Esophagus squamous epithelium (tissue), 5 donors: ENCODE data around the gene COL7A1. TPM values are rescaled to one million over a fixed set of nuclear protein-coding genes. Genes with fewer than 3 reads are reported as not detected.

ENCODE experiments used
- DNase-seq: peaks from one replicate; lab custom pipeline; 2025; lab: John Stamatoyannopoulos, UW
- H3K27ac ChIP-seq, 4 donors: fragments of 200-600 bp; sonication (generic); one replicate each; pipeline ENCODE4 v1.5.1; 2016 to 2019; ENCODE audit warnings: mild to moderate bottlenecking in 1 of 4
- H3K27me3 ChIP-seq, 4 donors: fragments of 200-600 bp; sonication (generic); 1 replicate in 3 of 4; 2 replicates in 1 of 4; pipeline versions ENCODE4 v1.5.1 to v1.6.0; 2017 to 2021; ENCODE audit warnings: antibody characterized with exemption in 1 of 4
- H3K36me3 ChIP-seq, 3 donors: fragments of 200-600 bp; sonication (generic); one replicate each; pipeline ENCODE4 v1.5.1; 2016 to 2019
- H3K4me1 ChIP-seq, 3 donors: fragments of 200-600 bp; sonication (generic); one replicate each; pipeline ENCODE4 v1.5.1; 2017 to 2019
- H3K4me3 ChIP-seq, 4 donors: fragments of 200-600 bp; sonication (generic); 1 replicate in 3 of 4; 2 replicates in 1 of 4; pipeline ENCODE4 v1.5.1; 2016 to 2019; ENCODE audit warnings: mild to moderate bottlenecking in 2 of 4, moderate library complexity in 1 of 4
- H3K9me3 ChIP-seq, 3 donors: fragments of 200-600 bp; sonication (generic); one replicate each; pipeline ENCODE4 v1.5.1; 2016 to 2019
- POLR2A ChIP-seq, 4 donors: fragments of 450-650 bp; IDR thresholded peaks; one replicate each; pipeline ENCODE4 v1.6.1; 2017; ENCODE audit warnings: antibody characterized with exemption in 4 of 4, mild to moderate bottlenecking in 4 of 4, moderate library complexity in 3 of 4
- WGBS, 2 donors: methylation state at CpG; one replicate each; pipeline ENCODE4 v1.1.5; 2018; 5-methylcytosine and 5-hydroxymethylcytosine counted together
- intact Hi-C: fragments of 100-400 bp; cut with DNase I; formaldehyde crosslinking; loops from one replicate; pipeline ENCODE4 v1.15.0; 2022
- total RNA-seq, 4 donors: library from RNA; depleted of rRNA; stranded (reverse); fragments of >200 nt; gene quantifications; one replicate each; pipeline ENCODE4 v1.1.0, GENCODE V29; 2016
- TF ChIP-seq, protein P1 (sequence below), 6 experiments: fragments of 450-650 bp in 4 of 6; fragments of 200-600 bp in 2 of 6; sonication (generic) in 2 of 6; IDR thresholded peaks; one replicate each; pipeline ENCODE4 v1.5.1; 2016 to 2019; ENCODE audit warnings: antibody characterized with exemption in 6 of 6, mild to moderate bottlenecking in 4 of 6, moderate library complexity in 4 of 6
- donor health status: DM: yes; HTN: yes; CAD: no.

COL7A1 gene
- total RNA-seq, 4 donors from 2014 or later: 52.8 to 125 (median 69.0) TPM

DNA sequence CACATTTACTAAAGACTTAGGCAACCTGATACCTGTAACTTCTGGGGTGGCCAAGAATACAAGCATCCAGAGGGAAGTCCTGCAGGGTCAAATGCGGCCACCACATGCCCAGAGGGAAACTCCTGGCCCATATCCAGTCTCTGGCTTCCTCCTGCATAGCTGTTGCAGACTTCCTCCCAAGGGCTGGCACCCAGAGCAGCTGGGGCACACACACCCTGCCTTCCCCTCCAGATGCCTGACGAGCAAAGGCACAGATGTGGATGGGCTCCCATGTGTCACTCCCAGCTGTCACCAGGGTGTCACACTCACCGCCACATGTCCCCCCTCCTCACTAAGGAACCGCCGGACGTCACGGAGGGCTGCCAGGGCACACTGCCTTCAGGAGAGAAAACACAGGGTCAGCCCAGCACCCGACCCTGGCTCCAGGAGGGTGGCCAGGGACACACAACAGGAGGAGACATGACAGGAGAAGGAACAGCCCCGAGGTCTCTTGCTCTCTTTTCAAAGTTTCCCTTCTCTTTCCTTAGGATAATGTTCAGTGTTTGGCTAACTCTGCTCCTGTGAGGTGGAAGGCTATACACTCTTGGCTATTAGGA lies 51.8 kb downstream of the COL7A1 start:
- no peaks in the 10 kb centered on the region for H3K27me3 ChIP-seq
- H3K9me3 ChIP-seq: no peaks in the 10 kb centered on the region
- intact Hi-C loops: no loop called here
- no peak for DNase-seq
- peaks cover 0 to 9% (median under 1%) of the 10 kb centered on the region in 3 donors for H3K4me1 ChIP-seq
- TF ChIP-seq, protein P1, sequence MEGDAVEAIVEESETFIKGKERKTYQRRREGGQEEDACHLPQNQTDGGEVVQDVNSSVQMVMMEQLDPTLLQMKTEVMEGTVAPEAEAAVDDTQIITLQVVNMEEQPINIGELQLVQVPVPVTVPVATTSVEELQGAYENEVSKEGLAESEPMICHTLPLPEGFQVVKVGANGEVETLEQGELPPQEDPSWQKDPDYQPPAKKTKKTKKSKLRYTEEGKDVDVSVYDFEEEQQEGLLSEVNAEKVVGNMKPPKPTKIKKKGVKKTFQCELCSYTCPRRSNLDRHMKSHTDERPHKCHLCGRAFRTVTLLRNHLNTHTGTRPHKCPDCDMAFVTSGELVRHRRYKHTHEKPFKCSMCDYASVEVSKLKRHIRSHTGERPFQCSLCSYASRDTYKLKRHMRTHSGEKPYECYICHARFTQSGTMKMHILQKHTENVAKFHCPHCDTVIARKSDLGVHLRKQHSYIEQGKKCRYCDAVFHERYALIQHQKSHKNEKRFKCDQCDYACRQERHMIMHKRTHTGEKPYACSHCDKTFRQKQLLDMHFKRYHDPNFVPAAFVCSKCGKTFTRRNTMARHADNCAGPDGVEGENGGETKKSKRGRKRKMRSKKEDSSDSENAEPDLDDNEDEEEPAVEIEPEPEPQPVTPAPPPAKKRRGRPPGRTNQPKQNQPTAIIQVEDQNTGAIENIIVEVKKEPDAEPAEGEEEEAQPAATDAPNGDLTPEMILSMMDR (IDR thresholded peaks at IDR 0.05): no peak
- no peak for TF ChIP-seq POLR2A (IDR thresholded peaks at IDR 0.05)
- H3K36me3 ChIP-seq: peaks cover 6 to 63% (median 6%) of the 10 kb centered on the region in 3 donors
- WGBS, 2 donors: 46 to 74% methylated on average over 2 to 4 of the region's 9 CpGs
- H3K27ac ChIP-seq: peak overlapping the region in 1 of 4 donors; percentile 17
- H3K4me3 ChIP-seq: no peak overlapping the region

DNA sequence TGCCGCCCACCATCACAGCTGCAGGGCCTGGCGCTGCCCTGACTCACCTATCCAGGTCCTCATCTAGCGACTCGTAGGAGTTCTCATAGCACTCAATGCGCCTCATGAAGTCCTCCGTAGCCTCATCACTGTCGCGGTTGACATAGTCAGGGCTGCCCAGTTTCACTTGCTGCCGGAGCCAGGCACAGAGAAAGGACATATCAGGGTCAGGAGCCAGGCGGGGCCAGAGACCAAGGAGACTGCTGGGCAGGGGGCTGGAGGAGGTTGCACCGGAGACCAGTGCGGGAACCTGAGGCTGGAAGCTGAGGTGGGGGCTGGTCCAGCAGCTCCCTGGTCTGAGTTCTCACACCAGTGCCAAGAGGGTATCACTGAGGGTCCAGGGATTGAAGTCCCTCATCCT lies 56.7 kb downstream of the COL7A1 start:
- H3K4me3 ChIP-seq: no peak overlapping the region
- TF ChIP-seq POLR2A (IDR thresholded peaks at IDR 0.05): no peak
- TF ChIP-seq, protein P1 (IDR thresholded peaks at IDR 0.05): no peak
- no peaks in the 10 kb centered on the region for H3K9me3 ChIP-seq
- no peak for DNase-seq
- intact Hi-C loops: no loop called here
- 95% methylated on average over 4 of the region's 12 CpGs; no CpG with 5 or more reads in 1 of the 2 donors for WGBS, 2 donors
- H3K36me3 ChIP-seq: peaks cover 0 to 83% (median 10%) of the 10 kb centered on the region in 3 donors
- no peaks in the 10 kb centered on the region for H3K27me3 ChIP-seq
- H3K4me1 ChIP-seq: peaks cover 2 to 19% (median 7%) of the 10 kb centered on the region in 3 donors
- H3K27ac ChIP-seq: no peak overlapping the region

DNA sequence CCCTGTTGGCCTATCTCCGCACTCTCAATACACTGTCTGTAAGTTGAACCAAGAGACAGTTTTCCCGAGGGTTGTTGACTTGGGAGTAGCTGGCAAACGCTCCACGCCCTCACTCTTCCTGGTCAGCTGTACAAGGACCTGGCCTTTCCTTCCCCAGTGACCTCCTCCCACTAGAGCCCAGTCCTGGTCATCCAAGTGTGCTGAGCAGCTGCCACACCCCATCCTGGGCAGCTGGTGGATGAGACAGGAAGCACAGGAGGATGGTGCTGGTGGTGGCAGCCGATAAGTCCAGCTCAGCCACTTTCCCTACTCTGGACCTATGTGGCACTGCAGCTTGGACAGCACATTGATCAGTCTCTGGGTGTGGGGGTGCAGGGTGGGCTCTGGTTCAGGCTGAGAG lies 58.3 kb downstream of the COL7A1 start:
- intact Hi-C loops: no loop called here
- WGBS, 2 donors: 86 to 100% methylated on average over 1 to 4 of the region's 5 CpGs
- Histone ChIP-seq H3K4me3 (no peak overlapping the region), H3K36me3 (peaks cover 0 to 84% (median 10%) of the 10 kb centered on the region in 3 donors), H3K4me1 (peaks cover 2 to 19% (median 7%) of the 10 kb centered on the region in 3 donors), H3K27ac (no peak overlapping the region), H3K27me3 (no peaks in the 10 kb centered on the region), H3K9me3 (no peaks in the 10 kb centered on the region)
- TF ChIP-seq, protein P1 (IDR thresholded peaks at IDR 0.05): no peak
- TF ChIP-seq POLR2A (IDR thresholded peaks at IDR 0.05): no peak
- no peak for DNase-seq

- Histone ChIP-seq H3K27me3 (no peaks in the 10 kb centered on the region), H3K4me1 (peaks cover 2 to 19% (median 7%) of the 10 kb centered on the region in 3 donors), H3K36me3 (peaks cover 0 to 88% (median 10%) of the 10 kb centered on the region in 3 donors), H3K4me3 (no peak overlapping the region), H3K27ac (peak overlapping the region; percentile 39 to 74 (median 60)), H3K9me3 (no peaks in the 10 kb centered on the region)
- WGBS, 2 donors: 75 to 86% methylated on average over 13 to 16 of the region's 19 CpGs
- intact Hi-C loops: no loop called here
- DNase-seq: no peak
- TF ChIP-seq, protein P1 (IDR thresholded peaks at IDR 0.05): no peak
- TF ChIP-seq POLR2A (IDR thresholded peaks at IDR 0.05): no peak
These were observed 59.0 kb downstream of the COL7A1 start for GRCh38 chr3:48536116-48536515.

GRCh38 chr3:48535578-48535977 lies 59.6 kb downstream of the COL7A1 start:
- H3K36me3 ChIP-seq: peaks cover 0 to 88% (median 10%) of the 10 kb centered on the region in 3 donors
- H3K27me3 ChIP-seq: no peaks in the 10 kb centered on the region
- peak overlapping the region; percentile 39 to 74 (median 60) for H3K27ac ChIP-seq
- H3K4me3 ChIP-seq: no peak overlapping the region
- peaks cover 2 to 19% (median 7%) of the 10 kb centered on the region in 3 donors for H3K4me1 ChIP-seq
- TF ChIP-seq, protein P1 (IDR thresholded peaks at IDR 0.05): no peak
- TF ChIP-seq POLR2A (IDR thresholded peaks at IDR 0.05): no peak
- H3K9me3 ChIP-seq: no peaks in the 10 kb centered on the region
- intact Hi-C loops: no loop called here
- DNase-seq: no peak
- 56 to 77% methylated on average over 3 to 4 of the region's 4 CpGs for WGBS, 2 donors
